ENCODE data around the gene ZNF397.

Gene ZNF397

GRCh38 chr18:35303610-35304009 is 62.8 kb downstream of the ZNF397 start:
- no peak for DNase-seq

GRCh38 chr18:35306588-35307250 is 65.9 kb downstream of the ZNF397 start:
- DNase-seq: no peak
